Measurements from ENCODE around the gene SCN5A. TPM values are rescaled to one million over a fixed set of nuclear protein-coding genes. Genes with fewer than 3 reads are reported as not detected.

Gene SCN5A
- total RNA-seq, 1 donor from 2014 or later = 239 TPM

DNA sequence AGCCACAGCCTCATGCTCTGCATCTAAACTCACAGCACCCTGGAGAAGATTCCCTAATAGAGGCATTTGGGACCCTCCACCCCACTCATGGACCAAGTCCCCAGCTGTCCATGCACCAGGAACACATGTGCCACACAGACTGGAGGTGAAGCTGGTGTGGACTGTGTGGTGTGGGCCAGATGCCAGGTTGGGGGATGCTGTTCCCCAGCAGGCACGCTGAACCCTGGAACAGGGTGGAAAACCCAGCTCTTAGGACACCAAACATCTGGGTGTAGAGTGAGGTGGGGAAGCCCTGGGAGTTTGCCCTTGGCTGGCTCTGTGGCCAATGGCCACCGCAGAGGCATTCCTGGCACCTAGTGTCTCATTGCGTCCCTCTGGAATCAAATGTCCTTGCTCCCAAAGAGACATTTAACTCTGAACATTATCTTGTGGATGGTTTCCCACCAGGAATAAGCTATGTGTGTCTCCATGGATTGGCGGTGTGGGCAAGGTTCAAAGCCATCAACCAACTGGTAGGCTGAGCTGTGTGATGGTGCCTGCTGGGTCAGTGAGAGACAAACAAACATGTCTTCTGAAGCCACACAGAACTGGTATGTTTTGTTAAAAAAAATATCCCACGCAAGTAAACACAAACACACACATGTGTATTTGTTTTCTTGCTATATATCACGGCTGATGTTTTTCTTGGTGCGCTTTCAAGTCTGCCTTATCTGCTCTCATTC is 88.3 kb downstream of the SCN5A start:
- Histone ChIP-seq H3K4me1 (peaks cover 15% of the 10 kb centered on the region), H3K36me3 (peaks cover 57% of the 10 kb centered on the region), H3K27me3 (ENCODE audit: low read depth) (no peaks in the 10 kb centered on the region), H3K27ac (replicated peaks) (no peak overlapping the region), H3K9me3 (replicated peaks) (no peaks in the 10 kb centered on the region), H3K4me3 (no peak overlapping the region)
- TF ChIP-seq, protein P1, sequence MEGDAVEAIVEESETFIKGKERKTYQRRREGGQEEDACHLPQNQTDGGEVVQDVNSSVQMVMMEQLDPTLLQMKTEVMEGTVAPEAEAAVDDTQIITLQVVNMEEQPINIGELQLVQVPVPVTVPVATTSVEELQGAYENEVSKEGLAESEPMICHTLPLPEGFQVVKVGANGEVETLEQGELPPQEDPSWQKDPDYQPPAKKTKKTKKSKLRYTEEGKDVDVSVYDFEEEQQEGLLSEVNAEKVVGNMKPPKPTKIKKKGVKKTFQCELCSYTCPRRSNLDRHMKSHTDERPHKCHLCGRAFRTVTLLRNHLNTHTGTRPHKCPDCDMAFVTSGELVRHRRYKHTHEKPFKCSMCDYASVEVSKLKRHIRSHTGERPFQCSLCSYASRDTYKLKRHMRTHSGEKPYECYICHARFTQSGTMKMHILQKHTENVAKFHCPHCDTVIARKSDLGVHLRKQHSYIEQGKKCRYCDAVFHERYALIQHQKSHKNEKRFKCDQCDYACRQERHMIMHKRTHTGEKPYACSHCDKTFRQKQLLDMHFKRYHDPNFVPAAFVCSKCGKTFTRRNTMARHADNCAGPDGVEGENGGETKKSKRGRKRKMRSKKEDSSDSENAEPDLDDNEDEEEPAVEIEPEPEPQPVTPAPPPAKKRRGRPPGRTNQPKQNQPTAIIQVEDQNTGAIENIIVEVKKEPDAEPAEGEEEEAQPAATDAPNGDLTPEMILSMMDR (IDR thresholded peaks at IDR 0.05; ENCODE audit: borderline replicate concordance) = no peak
- no peak for DNase-seq
- intact Hi-C loops (cut with micrococcal nuclease) = no loop called here

DNA sequence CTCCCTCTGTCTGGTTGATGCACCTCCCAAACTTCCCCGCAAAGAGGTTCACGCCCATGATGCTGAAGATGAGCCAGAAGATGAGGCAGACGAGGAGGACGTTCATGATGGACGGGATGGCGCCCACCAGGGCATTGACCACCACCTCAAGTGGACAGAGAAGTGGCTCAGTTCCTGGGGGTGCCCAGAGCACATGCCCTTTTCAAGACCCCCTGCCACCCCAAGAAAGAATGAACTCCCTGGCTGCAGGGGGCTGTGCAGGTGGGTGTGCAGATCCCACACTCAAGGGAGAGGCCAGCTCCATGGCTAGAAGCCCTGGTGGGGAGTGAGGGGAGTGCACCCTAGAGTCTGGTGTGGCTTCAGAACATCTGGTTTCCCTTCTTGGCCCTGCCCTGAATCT is 89.2 kb downstream of the SCN5A start:
- no peak for DNase-seq
- Histone ChIP-seq H3K27me3 (ENCODE audit: low read depth) (no peaks in the 10 kb centered on the region), H3K36me3 (peaks cover 58% of the 10 kb centered on the region)

DNA sequence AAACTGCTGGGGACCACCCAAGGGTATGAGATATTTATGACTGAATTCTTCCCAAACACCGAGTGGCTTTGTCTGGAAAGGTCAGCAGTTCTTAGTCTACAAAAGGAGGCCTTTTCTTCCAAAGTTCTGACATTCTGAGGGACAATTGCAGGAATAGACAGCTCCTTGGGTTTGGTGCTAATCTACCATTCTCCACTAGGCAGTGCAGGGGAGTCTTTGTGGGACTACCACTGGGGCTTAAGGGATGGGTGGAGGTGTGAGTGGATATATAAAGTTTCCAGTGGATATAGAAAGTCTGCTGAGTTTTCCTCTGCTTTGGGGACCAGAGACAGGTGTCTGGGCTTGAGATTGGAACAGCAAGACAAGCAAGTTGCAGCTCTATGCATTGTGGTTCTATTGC is 90.6 kb downstream of the SCN5A start:
- H3K27me3 ChIP-seq (ENCODE audit: low read depth) = no peaks in the 10 kb centered on the region
- TF ChIP-seq, protein P1 (IDR thresholded peaks at IDR 0.05; ENCODE audit: borderline replicate concordance) = no peak
- no peak overlapping the region for H3K4me3 ChIP-seq
- peaks cover 59% of the 10 kb centered on the region for H3K36me3 ChIP-seq
- DNase-seq = no peak
- intact Hi-C loops (cut with micrococcal nuclease) = no loop called here
- H3K4me1 ChIP-seq = peaks cover 15% of the 10 kb centered on the region
- H3K27ac ChIP-seq (replicated peaks) = no peak overlapping the region
- H3K9me3 ChIP-seq (replicated peaks) = no peaks in the 10 kb centered on the region

More for the DNA sequence above, 89.2 kb downstream of the SCN5A start:
- intact Hi-C loops (cut with micrococcal nuclease) = no loop called here
- no peak overlapping the region for H3K4me3 ChIP-seq
- peaks cover 15% of the 10 kb centered on the region for H3K4me1 ChIP-seq
- TF ChIP-seq, protein P1 (IDR thresholded peaks at IDR 0.05; ENCODE audit: borderline replicate concordance) = peak; percentile 25
- no peak overlapping the region for H3K27ac ChIP-seq (replicated peaks)
- no peaks in the 10 kb centered on the region for H3K9me3 ChIP-seq (replicated peaks)

DNA sequence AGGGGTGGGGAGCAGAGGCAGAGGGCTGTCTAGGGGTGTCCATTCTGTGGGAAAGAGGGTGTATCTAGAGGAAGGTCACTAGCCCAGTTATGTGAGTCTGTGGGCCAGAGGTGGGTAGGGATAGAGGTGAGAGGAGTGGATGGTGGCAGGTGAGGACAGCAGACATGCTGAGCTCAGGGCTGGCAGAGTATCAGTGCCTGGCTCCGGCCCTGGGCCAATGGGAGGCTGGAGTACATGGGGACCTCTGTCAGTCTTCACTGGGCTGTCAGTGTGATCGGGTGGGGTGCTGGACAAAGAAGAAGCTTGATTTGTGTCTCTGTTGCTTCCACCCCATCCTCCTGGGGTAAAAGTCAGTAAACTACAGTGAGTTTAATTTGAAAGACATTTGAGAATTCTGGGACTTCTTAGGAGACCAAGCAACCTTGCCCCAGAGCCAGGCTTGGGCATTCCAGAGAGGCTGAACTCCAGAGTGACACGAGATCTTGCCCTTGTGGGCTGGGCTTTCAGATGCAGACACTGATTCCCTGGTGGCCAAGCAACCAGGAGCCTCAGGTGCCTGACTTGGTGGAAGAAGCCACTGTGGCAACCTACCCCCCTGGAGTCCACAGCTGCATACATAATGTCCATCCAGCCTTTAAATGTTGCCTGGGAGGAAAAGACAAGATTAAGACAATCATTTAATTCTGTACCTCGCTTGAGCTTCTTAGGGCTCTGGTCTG is 92.7 kb downstream of the SCN5A start:
- peaks cover 68% of the 10 kb centered on the region for H3K36me3 ChIP-seq
- intact Hi-C loops (cut with micrococcal nuclease) = no loop called here

DNA sequence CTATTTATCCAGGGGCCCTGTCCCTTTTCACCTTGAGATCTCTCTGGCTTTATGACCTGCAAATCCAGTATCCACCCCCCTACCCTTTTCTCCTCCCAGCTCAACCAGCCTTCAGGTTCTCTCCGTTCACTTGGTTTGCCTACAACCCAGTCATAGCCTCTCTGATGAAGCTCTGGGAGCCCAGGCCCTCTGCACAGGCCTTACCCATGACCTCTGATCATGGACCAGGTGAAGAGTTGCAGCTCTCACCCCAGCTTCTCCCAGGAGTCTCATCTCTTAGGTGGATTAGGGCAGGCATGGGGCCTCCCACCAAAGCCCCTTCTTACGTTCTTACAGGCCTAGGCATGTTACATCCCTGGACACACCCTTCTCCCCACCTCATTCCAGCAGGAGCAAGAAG is 93.6 kb downstream of the SCN5A start:
- TF ChIP-seq, protein P1 (IDR thresholded peaks at IDR 0.05; ENCODE audit: borderline replicate concordance) = no peak
- Histone ChIP-seq H3K27me3 (ENCODE audit: low read depth) (no peaks in the 10 kb centered on the region), H3K4me3 (no peak overlapping the region), H3K4me1 (no peaks in the 10 kb centered on the region), H3K27ac (replicated peaks) (peak overlapping the region; percentile 8), H3K36me3 (peaks cover 71% of the 10 kb centered on the region), H3K9me3 (replicated peaks) (no peaks in the 10 kb centered on the region)
- no peak for DNase-seq
- intact Hi-C loops (cut with micrococcal nuclease) = no loop called here

More for the DNA sequence above, 92.7 kb downstream of the SCN5A start:
- H3K4me3 ChIP-seq = no peak overlapping the region
- peaks cover 3% of the 10 kb centered on the region for H3K4me1 ChIP-seq
- H3K9me3 ChIP-seq (replicated peaks) = no peaks in the 10 kb centered on the region
- TF ChIP-seq, protein P1 (IDR thresholded peaks at IDR 0.05; ENCODE audit: borderline replicate concordance) = no peak
- DNase-seq = no peak
- no peaks in the 10 kb centered on the region for H3K27me3 ChIP-seq (ENCODE audit: low read depth)
- peak overlapping the region; percentile 16 for H3K27ac ChIP-seq (replicated peaks)

Measured in left ventricle myocardium inferior (tissue), 1 donor.